Activated naive CD4-positive, alpha-beta T cell treated with anti-CD3 and anti-CD28 coated beads for 36 hours (primary cell): ENCODE data around the gene EFR3B. TPM values are rescaled to one million over a fixed set of nuclear protein-coding genes. Genes with fewer than 3 reads are reported as not detected.

Experiments used
- CTCF ChIA-PET: fragments of 350-600 bp; sonication (Branson Sonifier 250); formaldehyde crosslinking; loops from one replicate; lab custom pipeline; 2021; ENCODE audit warnings: antibody characterized with exemption; lab: Charles Lee
- DNase-seq: peaks from one replicate; pipeline ENCODE4 v3.0.0-alpha.2; 2020
- H3K27ac Mint-ChIP-seq: one replicate; pipeline ENCODE4 v1.8.0; 2021; ENCODE audit warnings: mild to moderate bottlenecking, mixed read lengths
- H3K27me3 Mint-ChIP-seq: one replicate; pipeline ENCODE4 v1.8.0; 2021; ENCODE audit warnings: low read depth, mixed read lengths
- H3K36me3 Mint-ChIP-seq: one replicate; pipeline ENCODE4 v1.8.0; 2021; ENCODE audit warnings: low read depth, mixed read lengths
- H3K4me1 Mint-ChIP-seq: one replicate; pipeline ENCODE4 v1.8.0; 2021; ENCODE audit warnings: low read depth, mixed read lengths
- H3K4me3 Mint-ChIP-seq: one replicate; pipeline ENCODE4 v1.8.0; 2021; ENCODE audit warnings: mild to moderate bottlenecking, moderate library complexity, mixed read lengths
- H3K9me3 Mint-ChIP-seq: one replicate; pipeline ENCODE4 v1.8.0; 2021; ENCODE audit warnings: mixed read lengths
- intact Hi-C: fragments of 100-400 bp; cut with micrococcal nuclease; formaldehyde crosslinking; loops from one replicate; pipeline ENCODE4 v1.15.1; 2023
- total RNA-seq, 2 experiments: library from RNA; stranded (reverse); gene quantifications; one replicate each; pipeline ENCODE4 v1.2.3, GENCODE V29; 2021

Gene EFR3B
- total RNA-seq, 2 experiments from 2014 or later, result 0.41 to 0.42 TPM

DNA sequence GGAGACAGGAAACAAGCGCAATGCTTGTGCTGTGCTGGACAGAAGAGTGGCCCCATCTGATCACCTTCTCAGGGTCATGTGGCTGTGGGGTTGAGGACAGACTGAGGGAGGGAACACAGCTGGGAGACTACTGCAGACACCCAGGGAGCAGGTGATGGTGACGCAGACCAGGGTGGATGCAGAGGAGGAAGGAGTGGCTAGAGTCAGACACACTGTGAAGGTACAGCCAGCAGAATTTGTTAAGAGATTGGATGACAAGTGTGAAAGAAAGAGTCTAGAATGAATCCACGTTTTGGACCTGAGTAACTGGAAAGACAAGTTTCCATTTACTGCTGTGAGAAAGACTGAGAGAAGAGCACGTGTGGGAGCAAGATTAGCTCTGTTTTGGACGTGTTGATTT is 142.4 kb downstream of the EFR3B start:
- H3K9me3 Mint-ChIP-seq, result no peaks in the 10 kb centered on the region
- DNase-seq, result no peak
- no peaks in the 10 kb centered on the region for H3K4me1 Mint-ChIP-seq
- no peaks in the 10 kb centered on the region for H3K36me3 Mint-ChIP-seq
- CTCF ChIA-PET, result no interaction called here
- no peak overlapping the region for H3K4me3 Mint-ChIP-seq
- no peak overlapping the region for H3K27ac Mint-ChIP-seq
- intact Hi-C loops, result no loop called here
- peaks cover 2% of the 10 kb centered on the region for H3K27me3 Mint-ChIP-seq

DNA sequence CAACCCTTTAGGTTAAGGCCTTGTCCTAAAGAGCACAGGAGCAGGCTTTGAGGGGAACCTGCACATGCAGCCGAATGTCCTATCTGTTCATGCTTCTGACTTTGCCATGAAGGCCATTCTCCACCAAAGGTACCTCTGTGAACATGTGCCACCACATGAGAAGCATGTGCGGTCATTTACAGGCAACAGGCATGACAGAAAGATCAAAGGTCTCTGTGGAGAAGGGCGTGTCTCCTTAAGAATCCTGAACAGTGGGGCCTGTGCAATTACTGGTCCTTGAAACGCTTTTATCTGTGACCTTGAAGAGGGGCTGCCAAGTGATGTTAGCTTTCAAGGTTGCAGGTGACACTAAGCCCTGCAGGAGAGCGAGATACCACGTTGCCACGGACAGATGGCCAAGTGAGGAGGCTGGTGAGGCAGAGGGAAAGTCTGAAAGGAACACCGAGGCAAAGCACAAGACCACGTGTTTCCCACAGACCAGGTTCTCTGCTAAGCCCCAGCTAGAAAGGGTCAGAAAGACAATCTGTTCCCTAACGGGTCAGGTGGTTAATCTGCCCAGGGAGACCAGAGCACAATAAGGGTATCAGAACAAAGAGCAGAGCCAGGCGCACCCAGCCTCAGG is 146.0 kb downstream of the EFR3B start:
- Mint-ChIP-seq H3K9me3 (no peaks in the 10 kb centered on the region), H3K4me1 (no peaks in the 10 kb centered on the region), H3K27me3 (peaks cover 2% of the 10 kb centered on the region), H3K27ac (no peak overlapping the region), H3K4me3 (no peak overlapping the region), H3K36me3 (no peaks in the 10 kb centered on the region)
- no peak for DNase-seq
- CTCF ChIA-PET, result interaction anchor here (1.6 kb wide), 1 partner anchor 15 kb away, joined by 4 read pairs; no protein-coding TSS in a partner anchor
- intact Hi-C loops, result no loop called here

DNA sequence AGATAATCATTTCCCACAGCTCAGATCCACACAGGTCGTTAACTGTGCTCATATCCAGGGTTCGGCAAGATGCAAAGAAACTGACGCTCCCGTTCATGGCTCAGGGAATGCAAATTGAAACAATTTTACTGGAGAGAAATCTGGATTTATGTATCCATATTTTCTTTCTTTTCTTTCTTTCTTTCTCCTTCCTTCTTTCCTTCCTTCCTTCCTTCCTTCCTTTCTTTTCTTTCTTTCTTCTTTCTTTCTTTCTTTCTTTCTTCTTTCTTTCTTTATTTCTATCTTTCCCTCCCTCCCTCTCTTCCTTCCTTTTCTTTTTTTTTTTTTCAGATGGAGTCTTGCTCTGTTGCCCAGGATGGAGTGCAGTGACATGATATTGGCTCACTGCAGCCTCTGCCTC is 146.5 kb downstream of the EFR3B start:
- Mint-ChIP-seq H3K9me3 (no peaks in the 10 kb centered on the region), H3K4me1 (no peaks in the 10 kb centered on the region), H3K27ac (no peak overlapping the region), H3K36me3 (no peaks in the 10 kb centered on the region), H3K27me3 (peaks cover 2% of the 10 kb centered on the region), H3K4me3 (no peak overlapping the region)
- intact Hi-C loops, result no loop called here
- no peak for DNase-seq
- CTCF ChIA-PET, result no interaction called here

DNA sequence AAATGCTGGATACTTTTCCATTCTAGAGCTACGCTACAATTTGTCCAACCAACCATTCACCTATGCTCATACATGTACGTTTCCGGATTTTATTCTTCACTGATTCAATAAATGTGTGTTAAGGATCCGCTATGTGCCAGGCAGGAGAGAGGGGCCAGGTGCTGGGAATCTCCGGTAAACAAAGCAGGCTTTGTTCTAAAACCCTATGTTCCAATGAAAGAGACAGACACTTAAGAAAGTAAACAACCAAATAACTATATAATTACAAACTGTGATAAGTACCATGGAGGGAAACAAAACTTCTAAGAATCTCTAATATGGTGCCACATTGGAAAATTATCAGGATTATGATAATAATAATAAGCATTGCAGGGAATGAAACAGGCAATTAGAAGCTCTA is 148.7 kb downstream of the EFR3B start:
- Mint-ChIP-seq H3K36me3 (no peaks in the 10 kb centered on the region), H3K27me3 (no peaks in the 10 kb centered on the region), H3K4me1 (no peaks in the 10 kb centered on the region), H3K9me3 (no peaks in the 10 kb centered on the region), H3K4me3 (no peak overlapping the region), H3K27ac (no peak overlapping the region)
- CTCF ChIA-PET, result no interaction called here
- intact Hi-C loops, result no loop called here
- no peak for DNase-seq

DNA sequence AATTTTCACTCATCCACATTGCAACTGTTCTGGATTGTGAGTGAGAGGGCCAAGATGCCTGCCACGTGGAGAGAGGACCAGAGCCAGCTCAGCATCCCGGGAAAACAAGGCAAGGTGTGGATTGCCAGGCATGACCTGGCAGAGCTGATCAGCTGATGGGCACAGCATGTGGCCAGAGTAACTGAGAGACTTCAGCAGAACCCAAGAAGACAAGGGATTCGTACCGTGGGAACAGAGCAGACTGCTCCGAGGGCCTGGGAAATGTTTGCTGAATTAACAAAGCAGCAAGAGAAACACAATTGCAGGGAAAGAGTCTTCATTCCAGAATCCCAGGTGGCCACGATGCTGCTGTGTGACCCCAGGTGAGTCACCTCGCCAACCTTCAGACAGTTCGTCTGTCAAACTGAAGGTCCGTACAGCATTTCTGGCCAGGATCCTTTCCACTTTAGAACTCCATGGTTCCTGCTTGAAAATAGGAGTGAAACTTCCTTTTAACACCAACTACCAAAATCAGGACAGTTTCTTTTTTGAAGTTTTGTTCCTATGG is 152.8 kb downstream of the EFR3B start:
- no peaks in the 10 kb centered on the region for H3K9me3 Mint-ChIP-seq
- no peaks in the 10 kb centered on the region for H3K27me3 Mint-ChIP-seq
- H3K27ac Mint-ChIP-seq, result no peak overlapping the region
- no peaks in the 10 kb centered on the region for H3K4me1 Mint-ChIP-seq
- intact Hi-C loops, result loop anchor here (5.0 kb wide), 2 partner anchors 152 to 367 kb away; partner anchors contain the start of gene EFR3B
- CTCF ChIA-PET, result interaction anchor here (1.5 to 4.8 kb wide), 6 partner anchors 10 to 221 kb away, joined by 3 to 79 read pairs (median 8); no protein-coding TSS in a partner anchor
- H3K36me3 Mint-ChIP-seq, result no peaks in the 10 kb centered on the region
- H3K4me3 Mint-ChIP-seq, result no peak overlapping the region
- DNase-seq, result no peak

DNA sequence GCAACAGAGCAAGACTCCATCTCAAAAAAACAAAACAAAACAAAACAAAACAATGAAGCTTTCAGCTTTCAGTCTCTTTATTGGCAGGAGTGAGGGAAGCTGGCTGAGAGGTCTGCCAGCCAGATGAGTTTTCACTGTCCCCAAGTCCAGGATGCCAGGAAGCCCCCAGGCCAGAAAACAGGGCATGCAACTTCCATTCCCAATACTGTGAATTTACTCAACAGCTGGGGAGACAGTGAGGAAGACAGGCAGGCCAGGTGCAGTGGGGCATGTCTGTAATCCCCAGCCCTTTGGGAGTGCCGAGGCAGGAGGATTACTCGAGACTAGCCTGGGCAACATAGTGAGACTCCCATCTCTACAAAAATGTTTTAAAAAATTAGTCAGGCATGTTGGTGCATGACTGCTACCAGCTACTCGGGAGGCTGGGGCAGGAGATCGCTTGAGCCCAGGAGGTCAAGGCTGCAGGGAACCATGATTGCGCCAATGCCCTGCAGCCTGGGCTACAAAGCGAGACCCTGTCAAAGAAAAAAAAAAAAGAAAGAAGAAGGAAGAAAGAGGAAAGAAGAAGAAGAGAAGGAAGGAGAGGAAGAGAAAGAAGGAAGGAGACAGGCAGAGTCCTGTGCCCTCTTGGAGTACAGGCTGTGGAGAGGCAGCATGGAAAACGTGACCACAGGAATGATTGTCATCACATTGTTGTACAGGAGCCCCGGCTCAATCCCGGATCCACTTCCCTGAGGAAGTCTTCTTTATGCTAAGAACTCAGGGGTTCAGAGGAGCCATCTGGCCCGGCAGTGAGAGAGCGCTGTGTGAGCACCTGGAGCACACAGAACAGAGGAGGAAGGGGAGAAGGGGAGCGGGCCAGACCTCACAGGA is 155.7 kb downstream of the EFR3B start:
- CTCF ChIA-PET, result interaction anchor here (0.6 to 4.8 kb wide), 9 partner anchors 31 to 1108 kb away, joined by 3 to 79 read pairs (median 3); no protein-coding TSS in a partner anchor
- H3K27me3 Mint-ChIP-seq, result no peaks in the 10 kb centered on the region
- no peak overlapping the region for H3K4me3 Mint-ChIP-seq
- intact Hi-C loops, result loop anchor here (2.0 to 5.0 kb wide), 3 partner anchors 69 to 370 kb away; partner anchors contain the start of gene EFR3B
- H3K4me1 Mint-ChIP-seq, result peaks cover 6% of the 10 kb centered on the region
- no peaks in the 10 kb centered on the region for H3K9me3 Mint-ChIP-seq
- no peak overlapping the region for H3K27ac Mint-ChIP-seq
- DNase-seq, result no peak
- H3K36me3 Mint-ChIP-seq, result no peaks in the 10 kb centered on the region

DNA sequence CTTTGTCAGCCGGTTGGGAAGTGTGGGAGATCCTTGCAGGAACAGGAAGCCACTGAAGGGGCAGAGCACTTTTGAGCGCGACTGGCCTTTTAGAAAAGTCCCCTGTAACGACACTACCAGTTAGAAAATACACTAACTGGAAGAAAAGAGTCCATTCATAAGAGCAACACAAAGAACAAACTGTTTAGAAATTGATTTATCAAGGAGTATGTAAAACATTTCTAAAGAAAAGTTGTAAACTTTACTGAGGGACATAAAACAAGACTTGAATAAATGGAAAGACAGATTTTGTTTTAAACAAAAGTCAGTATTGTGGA is 156.3 kb downstream of the EFR3B start:
- Mint-ChIP-seq H3K27me3 (no peaks in the 10 kb centered on the region), H3K9me3 (no peaks in the 10 kb centered on the region), H3K4me3 (no peak overlapping the region), H3K36me3 (no peaks in the 10 kb centered on the region), H3K27ac (no peak overlapping the region), H3K4me1 (peaks cover 8% of the 10 kb centered on the region)
- intact Hi-C loops, result loop anchor here (5.0 kb wide), 2 partner anchors 156 to 371 kb away; partner anchors contain the start of gene EFR3B
- no peak for DNase-seq
- CTCF ChIA-PET, result no interaction called here

DNA sequence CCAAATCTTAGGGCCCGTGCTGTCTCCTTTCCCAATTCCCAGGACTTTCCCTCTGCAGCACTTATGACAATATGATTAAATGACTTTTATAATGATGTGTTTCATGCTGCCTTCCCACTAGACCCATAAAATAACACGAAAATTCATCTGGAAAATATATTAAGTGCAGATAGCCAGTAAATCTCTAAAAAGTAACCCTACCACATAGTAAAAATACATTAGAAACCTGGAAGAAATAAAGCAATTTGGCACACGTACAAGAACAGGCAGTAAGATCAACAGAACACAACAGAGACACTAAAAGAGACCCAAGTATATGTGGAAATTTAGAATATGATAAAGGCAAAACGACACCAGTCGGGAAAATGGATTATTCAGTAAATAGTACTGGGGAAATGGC is 156.7 kb downstream of the EFR3B start:
- intact Hi-C loops, result loop anchor here (5.0 kb wide), 2 partner anchors 156 to 371 kb away; partner anchors contain the start of gene EFR3B
- Mint-ChIP-seq H3K27me3 (no peaks in the 10 kb centered on the region), H3K27ac (no peak overlapping the region), H3K36me3 (no peaks in the 10 kb centered on the region), H3K4me1 (peaks cover 8% of the 10 kb centered on the region), H3K9me3 (no peaks in the 10 kb centered on the region), H3K4me3 (no peak overlapping the region)
- CTCF ChIA-PET, result no interaction called here
- no peak for DNase-seq

DNA sequence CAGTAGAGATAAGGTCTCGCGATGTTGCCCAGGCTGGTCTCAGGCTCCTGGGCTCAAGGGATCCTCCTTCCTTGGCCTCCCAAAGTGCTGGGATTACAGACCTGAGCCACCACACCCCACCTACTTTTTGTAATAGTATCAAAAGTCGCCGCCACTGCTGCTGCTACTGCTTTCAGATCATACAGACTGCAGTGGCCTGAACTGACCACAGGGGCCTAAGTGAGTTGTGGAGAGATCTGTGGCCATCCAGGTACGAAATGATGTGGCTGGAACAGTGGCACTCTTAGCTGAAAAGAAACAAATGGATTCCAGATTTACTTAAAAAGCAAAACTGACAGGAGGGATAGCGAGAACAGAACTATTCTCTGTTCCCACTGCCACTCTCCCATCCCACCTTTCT is 159.4 kb downstream of the EFR3B start:
- intact Hi-C loops, result no loop called here
- CTCF ChIA-PET, result interaction anchor here (1.1 to 1.2 kb wide), 2 partner anchors 10 to 27 kb away, joined by 3 read pairs; no protein-coding TSS in a partner anchor
- Mint-ChIP-seq H3K4me3 (no peak overlapping the region), H3K27me3 (no peaks in the 10 kb centered on the region), H3K27ac (no peak overlapping the region), H3K9me3 (no peaks in the 10 kb centered on the region), H3K4me1 (peaks cover 8% of the 10 kb centered on the region), H3K36me3 (no peaks in the 10 kb centered on the region)
- no peak for DNase-seq

DNA sequence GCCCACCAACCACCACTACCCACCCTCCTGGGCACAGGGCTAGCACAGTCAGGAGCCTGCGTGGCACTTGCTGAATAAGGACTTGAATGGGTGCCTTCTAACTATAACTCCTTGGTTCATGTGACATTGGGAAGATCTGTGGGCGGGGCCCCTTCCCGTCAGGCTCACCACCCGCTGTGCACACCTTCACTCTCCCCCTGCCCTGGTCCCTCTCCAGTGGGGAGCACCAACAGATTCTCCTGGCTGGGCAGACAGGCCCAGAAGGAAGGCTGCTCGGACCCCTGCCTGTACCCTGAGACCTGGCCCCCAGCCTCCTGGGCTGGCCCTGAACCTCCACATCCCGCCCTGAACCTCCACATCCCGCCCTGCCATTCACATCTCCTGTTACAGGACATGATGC is 159.9 kb downstream of the EFR3B start:
- Mint-ChIP-seq H3K4me3 (no peak overlapping the region), H3K4me1 (peaks cover 8% of the 10 kb centered on the region), H3K27me3 (no peaks in the 10 kb centered on the region), H3K27ac (no peak overlapping the region), H3K9me3 (no peaks in the 10 kb centered on the region), H3K36me3 (no peaks in the 10 kb centered on the region)
- CTCF ChIA-PET, result no interaction called here
- no peak for DNase-seq
- intact Hi-C loops, result no loop called here

DNA sequence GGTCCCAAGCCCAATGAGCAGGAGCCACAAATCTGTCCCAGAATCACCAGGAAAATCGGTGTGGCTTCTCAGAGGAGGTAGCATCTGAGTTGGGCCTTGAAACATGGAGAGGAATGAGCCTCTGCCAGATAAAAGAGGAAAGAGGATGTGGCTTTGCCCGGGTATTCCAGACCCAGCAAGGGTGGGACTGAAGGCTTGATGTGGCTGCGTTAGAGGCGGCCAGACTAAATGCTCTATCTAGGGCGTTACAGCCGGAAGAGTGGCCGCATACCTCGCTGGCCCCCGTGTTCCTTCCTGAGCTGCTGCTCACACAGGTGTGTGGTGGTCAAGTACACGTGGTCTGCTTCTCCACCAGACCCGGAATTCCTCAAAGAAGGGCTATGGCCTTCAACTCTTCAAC is 160.4 kb downstream of the EFR3B start:
- Mint-ChIP-seq H3K4me1 (peaks cover 12% of the 10 kb centered on the region), H3K27ac (no peak overlapping the region), H3K4me3 (no peak overlapping the region), H3K36me3 (no peaks in the 10 kb centered on the region), H3K27me3 (no peaks in the 10 kb centered on the region), H3K9me3 (no peaks in the 10 kb centered on the region)
- DNase-seq, result no peak
- CTCF ChIA-PET, result no interaction called here
- intact Hi-C loops, result no loop called here

DNA sequence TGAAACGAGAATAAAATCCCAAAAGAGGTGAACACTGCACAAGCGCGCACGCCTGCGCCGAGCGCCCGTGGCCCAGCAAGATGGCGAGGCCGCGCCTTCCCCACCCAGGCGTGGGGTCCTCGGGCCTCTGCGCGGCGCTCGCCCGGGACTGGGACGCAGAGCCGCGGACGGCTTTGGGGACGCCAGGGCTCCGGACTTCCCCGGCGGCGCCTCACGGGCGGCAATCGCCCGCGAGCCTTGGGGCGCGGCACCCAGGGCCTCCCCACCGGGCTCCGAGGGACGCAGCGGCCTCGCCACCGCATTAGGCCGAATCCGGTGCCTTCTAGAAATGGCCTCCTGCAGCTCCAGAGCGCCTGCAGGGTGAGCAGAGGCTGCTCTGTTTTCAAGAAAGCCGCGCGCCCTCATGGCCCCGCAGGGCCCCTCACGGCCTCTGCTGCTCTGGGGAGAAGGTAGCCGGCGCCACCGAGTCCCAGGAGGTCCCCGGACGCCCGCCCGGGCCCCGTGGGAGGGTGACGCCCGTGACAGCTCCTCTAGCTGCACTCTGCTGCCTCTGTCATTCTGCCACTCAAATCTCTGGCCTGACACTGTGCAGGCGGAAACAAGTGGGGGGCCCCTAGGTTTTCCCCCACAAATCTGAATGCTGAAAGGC is 162.4 kb downstream of the EFR3B start:
- DNase-seq, result no peak
- intact Hi-C loops, result no loop called here
- H3K4me1 Mint-ChIP-seq, result peaks cover 15% of the 10 kb centered on the region
- no peaks in the 10 kb centered on the region for H3K9me3 Mint-ChIP-seq
- no peaks in the 10 kb centered on the region for H3K36me3 Mint-ChIP-seq
- H3K27ac Mint-ChIP-seq, result no peak overlapping the region
- no peak overlapping the region for H3K4me3 Mint-ChIP-seq
- CTCF ChIA-PET, result interaction anchor here (0.7 to 2.4 kb wide), 2 partner anchors 9 to 155 kb away, joined by 7 to 10 read pairs; no protein-coding TSS in a partner anchor
- no peaks in the 10 kb centered on the region for H3K27me3 Mint-ChIP-seq
